Measurements from ENCODE around the gene FTH1.

FTH1 gene

GRCh38 chr11:61950035-61950547 is 17.3 kb downstream of the FTH1 start, which contains the start of gene BEST1:
BEST1 (plus strand) TSS chr11:61950351; CDS start chr11:61951807, 1,456 bp downstream.
- no peak for DNase-seq

GRCh38 chr11:61949169-61950034 is 18.0 kb downstream of the FTH1 start:
- DNase-seq = no peak

- no peak for DNase-seq
These were observed 18.9 kb downstream of the FTH1 start for GRCh38 chr11:61948505-61948904.

- peak; percentile 67 for DNase-seq
These were observed 19.8 kb downstream of the FTH1 start for GRCh38 chr11:61947486-61948210.

- no peak for DNase-seq
These were observed 20.5 kb downstream of the FTH1 start for GRCh38 chr11:61946894-61947293.

- no peak for DNase-seq
These were observed 22.2 kb downstream of the FTH1 start for GRCh38 chr11:61945191-61945590.

GRCh38 chr11:61940466-61940865 is 27.0 kb downstream of the FTH1 start:
- DNase-seq = no peak

GRCh38 chr11:61935861-61936260 is 31.6 kb downstream of the FTH1 start:
- no peak for DNase-seq

GRCh38 chr11:61930933-61931332 is 36.5 kb downstream of the FTH1 start:
- DNase-seq = no peak

GRCh38 chr11:61928606-61929005 is 38.8 kb downstream of the FTH1 start:
- no peak for DNase-seq

- no peak for DNase-seq
These were observed 39.9 kb downstream of the FTH1 start for GRCh38 chr11:61927501-61927900.

- no peak for DNase-seq
These were observed 41.2 kb downstream of the FTH1 start for GRCh38 chr11:61926235-61926634.

- DNase-seq = no peak
These were observed 41.7 kb downstream of the FTH1 start for GRCh38 chr11:61925736-61926135.

- no peak for DNase-seq
These were observed 43.4 kb downstream of the FTH1 start for GRCh38 chr11:61924064-61924455.

- DNase-seq = peak; percentile 80
These were observed 44.0 kb downstream of the FTH1 start for GRCh38 chr11:61923166-61924063.

GRCh38 chr11:61922539-61922938 is 44.9 kb downstream of the FTH1 start:
- no peak for DNase-seq

- no peak for DNase-seq
These were observed 46.0 kb downstream of the FTH1 start for GRCh38 chr11:61921446-61921845.

GRCh38 chr11:61919705-61920631 is 47.5 kb downstream of the FTH1 start:
- no peak for DNase-seq

- DNase-seq = no peak
These were observed 48.3 kb downstream of the FTH1 start for GRCh38 chr11:61918938-61919704.

GRCh38 chr11:61918251-61918937 is 49.0 kb downstream of the FTH1 start:
- no peak for DNase-seq

All from right kidney (tissue), 1 donor.